Activated CD8-positive, alpha-beta memory T cell treated with anti-CD3 and anti-CD28 coated beads for 48 hours (primary cell): ENCODE data around the gene CDK5.
"Not testable (repeated sequence)": the region's sequence is repeated elsewhere in the genome, so short reads cannot be mapped to it uniquely, and the experiment has no call there.

ENCODE experiments used
- DNase-seq, 3 experiments: peaks; one replicate each; pipeline ENCODE4 v3.0.0-alpha.2; 2020; ENCODE audit warnings: low read depth in 2 of 3, low spot score in 2 of 3

Gene CDK5

GRCh38 chr7:151017370-151017952, 40.2 kb downstream of the CDK5 start:
- no peak for DNase-seq

GRCh38 chr7:151016942-151017341, 40.8 kb downstream of the CDK5 start:
- DNase-seq: no peak

GRCh38 chr7:151016505-151016904, 41.2 kb downstream of the CDK5 start:
- DNase-seq: no peak

- DNase-seq: no peak
Measured at GRCh38 chr7:151015967-151016366, 41.7 kb downstream of the CDK5 start.

GRCh38 chr7:151014950-151015349, 42.7 kb downstream of the CDK5 start:
- DNase-seq: no peak

- DNase-seq: peak; percentile 58 to 74 (median 64)
Measured at GRCh38 chr7:151013733-151014497, 43.8 kb downstream of the CDK5 start.

GRCh38 chr7:151013356-151013732, 44.4 kb downstream of the CDK5 start:
- no peak for DNase-seq

- DNase-seq: no peak
Measured at GRCh38 chr7:151012911-151013347, 44.8 kb downstream of the CDK5 start.

- DNase-seq: no peak
Measured at GRCh38 chr7:151012031-151012692, 45.5 kb downstream of the CDK5 start.

- not testable (repeated sequence) for DNase-seq
Measured at GRCh38 chr7:151011616-151012015, 46.1 kb downstream of the CDK5 start.

- no peak for DNase-seq
Measured at GRCh38 chr7:151011097-151011409, 46.6 kb downstream of the CDK5 start.

GRCh38 chr7:151010307-151011096, 47.2 kb downstream of the CDK5 start:
- no peak for DNase-seq

- DNase-seq: no peak
Measured at GRCh38 chr7:151010037-151010306, 47.7 kb downstream of the CDK5 start.

- no peak for DNase-seq
Measured at GRCh38 chr7:151009327-151010036, 48.2 kb downstream of the CDK5 start.

- DNase-seq: peak; percentile 71 to 84 (median 75)
Measured at GRCh38 chr7:151008511-151009323, 49.0 kb downstream of the CDK5 start.

- DNase-seq: no peak
Measured at GRCh38 chr7:151008143-151008510, 49.6 kb downstream of the CDK5 start.

GRCh38 chr7:151007469-151007898, 50.2 kb downstream of the CDK5 start:
- DNase-seq: no peak

GRCh38 chr7:151006590-151007300, 51.0 kb downstream of the CDK5 start:
- DNase-seq: no peak

GRCh38 chr7:151005566-151005965, 52.1 kb downstream of the CDK5 start:
- no peak for DNase-seq
